ENCODE data around the gene ABI1. TPM values are rescaled to one million over a fixed set of nuclear protein-coding genes. Genes with fewer than 3 reads are reported as not detected.
"Not testable (repeated sequence)": the region's sequence is repeated elsewhere in the genome, so short reads cannot be mapped to it uniquely, and the experiment has no call there.

The ABI1 gene
- total RNA-seq, 1 donor, result 57.9 TPM

GRCh38 chr10:26799342-26799741 lies 61.4 kb downstream of the ABI1 start:
- no peak overlapping the region for H3K4me3 ChIP-seq (ENCODE audit: low read depth, low read length)
- TF ChIP-seq, protein P1, sequence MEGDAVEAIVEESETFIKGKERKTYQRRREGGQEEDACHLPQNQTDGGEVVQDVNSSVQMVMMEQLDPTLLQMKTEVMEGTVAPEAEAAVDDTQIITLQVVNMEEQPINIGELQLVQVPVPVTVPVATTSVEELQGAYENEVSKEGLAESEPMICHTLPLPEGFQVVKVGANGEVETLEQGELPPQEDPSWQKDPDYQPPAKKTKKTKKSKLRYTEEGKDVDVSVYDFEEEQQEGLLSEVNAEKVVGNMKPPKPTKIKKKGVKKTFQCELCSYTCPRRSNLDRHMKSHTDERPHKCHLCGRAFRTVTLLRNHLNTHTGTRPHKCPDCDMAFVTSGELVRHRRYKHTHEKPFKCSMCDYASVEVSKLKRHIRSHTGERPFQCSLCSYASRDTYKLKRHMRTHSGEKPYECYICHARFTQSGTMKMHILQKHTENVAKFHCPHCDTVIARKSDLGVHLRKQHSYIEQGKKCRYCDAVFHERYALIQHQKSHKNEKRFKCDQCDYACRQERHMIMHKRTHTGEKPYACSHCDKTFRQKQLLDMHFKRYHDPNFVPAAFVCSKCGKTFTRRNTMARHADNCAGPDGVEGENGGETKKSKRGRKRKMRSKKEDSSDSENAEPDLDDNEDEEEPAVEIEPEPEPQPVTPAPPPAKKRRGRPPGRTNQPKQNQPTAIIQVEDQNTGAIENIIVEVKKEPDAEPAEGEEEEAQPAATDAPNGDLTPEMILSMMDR (IDR thresholded peaks at IDR 0.05; ENCODE audit: insufficient read depth, low read depth, low read length), result no peak
- DNase-seq (ENCODE audit: low read depth), result no peak

GRCh38 chr10:26798298-26798697 lies 62.5 kb downstream of the ABI1 start:
- TF ChIP-seq, protein P1 (IDR thresholded peaks at IDR 0.05; ENCODE audit: insufficient read depth, low read depth, low read length), result no peak
- no peak overlapping the region for H3K4me3 ChIP-seq (ENCODE audit: low read depth, low read length)
- DNase-seq (ENCODE audit: low read depth), result no peak

GRCh38 chr10:26797340-26797739 lies 63.4 kb downstream of the ABI1 start:
- TF ChIP-seq, protein P1 (IDR thresholded peaks at IDR 0.05; ENCODE audit: insufficient read depth, low read depth, low read length), result no peak
- DNase-seq (ENCODE audit: low read depth), result no peak
- H3K4me3 ChIP-seq (ENCODE audit: low read depth, low read length), result no peak overlapping the region

- no peak for DNase-seq (ENCODE audit: low read depth)
- TF ChIP-seq, protein P1 (IDR thresholded peaks at IDR 0.05; ENCODE audit: insufficient read depth, low read depth, low read length), result no peak
Observed at GRCh38 chr10:26792758-26793495, 67.8 kb downstream of the ABI1 start.

DNA sequence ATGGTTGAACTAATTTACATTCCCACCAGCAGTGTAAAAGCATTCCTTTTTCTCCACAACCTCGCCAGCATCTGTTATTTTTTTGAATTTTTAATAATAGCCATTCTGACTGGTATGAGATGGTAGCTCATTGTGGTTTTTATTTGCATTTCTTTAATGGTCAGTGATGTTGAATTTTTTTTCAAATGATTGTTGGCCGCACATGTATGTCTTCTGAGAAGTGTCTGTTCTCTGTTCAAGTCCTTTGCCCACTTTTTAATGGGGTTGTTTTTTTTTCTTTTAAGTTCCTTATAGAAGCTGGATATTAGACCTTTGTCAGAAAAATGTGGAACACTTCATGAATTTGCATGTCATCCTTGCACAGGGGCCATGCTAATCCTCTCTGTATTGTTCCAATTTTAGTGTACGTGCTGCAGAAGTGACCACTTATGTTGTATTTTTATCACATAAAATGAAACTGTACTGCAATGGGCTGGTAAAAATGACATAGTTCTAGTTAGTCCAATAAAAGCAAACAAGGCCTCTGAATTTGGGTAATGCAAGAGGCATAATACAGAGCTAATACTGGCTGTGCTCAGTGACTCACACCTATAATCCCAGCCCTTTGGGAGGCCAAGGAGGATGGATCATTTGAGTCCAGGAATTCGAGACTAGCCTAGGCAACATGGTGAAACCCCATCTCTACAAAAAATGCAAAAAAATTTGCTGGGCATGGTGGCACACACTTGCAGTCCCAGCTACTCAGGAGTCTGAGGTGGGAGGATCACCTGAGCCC lies 70.3 kb downstream of the ABI1 start:
- no peak overlapping the region for H3K4me3 ChIP-seq (ENCODE audit: low read depth, low read length)
- DNase-seq (ENCODE audit: low read depth), result no peak
- TF ChIP-seq, protein P1 (IDR thresholded peaks at IDR 0.05; ENCODE audit: insufficient read depth, low read depth, low read length), result no peak

More at GRCh38 chr10:26792758-26793495, 67.8 kb downstream of the ABI1 start:
- no peak overlapping the region for H3K4me3 ChIP-seq (ENCODE audit: low read depth, low read length)

- not testable (repeated sequence) for DNase-seq (ENCODE audit: low read depth); H3K4me3 ChIP-seq (ENCODE audit: low read depth, low read length)
Observed at GRCh38 chr10:26789779-26790178, 71.0 kb downstream of the ABI1 start.

GRCh38 chr10:26787362-26787761 lies 73.4 kb downstream of the ABI1 start:
- H3K4me3 ChIP-seq (ENCODE audit: low read depth, low read length), result no peak overlapping the region
- no peak for DNase-seq (ENCODE audit: low read depth)
- TF ChIP-seq, protein P1 (IDR thresholded peaks at IDR 0.05; ENCODE audit: insufficient read depth, low read depth, low read length), result no peak
